HCT116 (cell line): ENCODE data around the gene CXADR. TPM values are rescaled to one million over a fixed set of nuclear protein-coding genes. Genes with fewer than 3 reads are reported as not detected.
A peak's percentile ranks its signal among the peaks of the same experiment; 100 is the strongest.
"Not testable (repeated sequence)": the region's sequence is repeated elsewhere in the genome, so short reads cannot be mapped to it uniquely, and the experiment has no call there.

ENCODE experiments used
- ATAC-seq: fragments of 200-7000 bp; cut with Tn5 transposase; 2 replicates; pipeline ENCODE4 v1.9.1; 2020; ENCODE audit warnings: mild to moderate bottlenecking, moderate library complexity
- BruUV-seq: library from RNA; stranded (reverse); fragments of 400-500 nt; replicated peaks from 2 replicates; lab custom pipeline; 2021; lab: Mats Ljungman, UMichigan
- CTCF ChIA-PET: fragments of 300-600 bp; sonication (Branson Sonifier 250); formaldehyde crosslinking; loops from one replicate; lab custom pipeline; 2021; ENCODE audit warnings: antibody characterized with exemption; lab: Charles Lee
- POLR2A ChIA-PET: fragments of 300-600, 350-600 bp; sonication (Branson Sonifier 250); formaldehyde crosslinking; loops from one replicate; lab custom pipeline; 2021; ENCODE audit warnings: antibody characterized with exemption; lab: Charles Lee
- RAD21 ChIA-PET, 2 experiments: fragments of 300-600 bp; sonication (Branson Sonifier 250); formaldehyde crosslinking; loops; one replicate each; lab custom pipeline; 2023; ENCODE audit warnings: low total read pairs in 2 of 2; ENCODE audit not compliant: uncharacterized antibody in 2 of 2, unreplicated experiment in 2 of 2, low non-redundant PET in 1 of 2; lab: Charles Lee
- DNase-seq: peaks from one replicate; pipeline ENCODE4 v3.0.0-alpha.2; 2010; ENCODE audit warnings: low read depth, low spot score
- H2AFZ ChIP-seq: fragments of 200-600 bp; shearing (Covaris generic), sonication (generic); 2 replicates; pipeline ENCODE4 v1.6.1; 2017; ENCODE audit warnings: low read depth, mixed run types, mixed read lengths, antibody characterized with exemption, low read length; ENCODE audit not compliant: poor library complexity, severe bottlenecking
- H3K27ac ChIP-seq: 2 replicates; pipeline ENCODE4 v1.5.1; 2012; ENCODE audit warnings: low read depth, low read length
- H3K27me3 ChIP-seq: fragments of 200-600 bp; sonication (generic); 2 replicates; pipeline ENCODE4 v1.6.1; 2016; ENCODE audit warnings: mixed run types, low read length, mixed read lengths; ENCODE audit not compliant: insufficient read depth
- H3K36me3 ChIP-seq, 2 experiments: fragments of 200-500 bp in 1 of 2; fragments of 200-600 bp in 1 of 2; sonication (Bioruptor generic) in 1 of 2; sonication (generic) in 1 of 2; 2 replicates each; pipeline versions ENCODE4 v1.5.1 to v1.6.1; 2014 to 2016; ENCODE audit warnings: low read length in 2 of 2, inconsistent platforms in 1 of 2, mixed read lengths in 1 of 2, mixed run types in 1 of 2; ENCODE audit not compliant: insufficient read depth in 2 of 2, control insufficient read depth in 1 of 2
- H3K4me1 ChIP-seq, 2 experiments: fragments of 200-600 bp in 1 of 2; sonication (generic) in 1 of 2; 2 replicates each; pipeline versions ENCODE4 v1.5.1 to v1.6.1; 2012 to 2017; ENCODE audit warnings: low read length in 2 of 2, inconsistent platforms in 1 of 2, mild to moderate bottlenecking in 1 of 2, mixed read lengths in 1 of 2, mixed run types in 1 of 2, moderate library complexity in 1 of 2; ENCODE audit not compliant: insufficient read depth in 2 of 2, control insufficient read depth in 1 of 2
- H3K4me2 ChIP-seq: fragments of 200-600 bp; sonication (generic); 2 replicates; pipeline ENCODE4 v1.6.1; 2017; ENCODE audit warnings: mixed run types, low read length, mixed read lengths
- H3K4me3 ChIP-seq, 2 experiments: fragments of 200-600 bp in 1 of 2; sonication (generic) in 1 of 2; replicated peaks in 1 of 2; 2 replicates each; pipeline ENCODE4 v1.5.1; 2011 to 2016; ENCODE audit warnings: low read length in 2 of 2, control low read depth in 1 of 2, low read depth in 1 of 2, mild to moderate bottlenecking in 1 of 2, mixed read lengths in 1 of 2, mixed run types in 1 of 2
- H3K79me2 ChIP-seq: fragments of 200-600 bp; sonication (generic); 2 replicates; pipeline ENCODE4 v1.6.1; 2017; ENCODE audit warnings: mild to moderate bottlenecking, mixed run types, low read length, moderate library complexity, mixed read lengths; ENCODE audit not compliant: insufficient read depth
- H3K9ac ChIP-seq: fragments of 200-600 bp; sonication (generic); 2 replicates; pipeline ENCODE4 v1.6.1; 2016; ENCODE audit warnings: low read length, mixed read lengths
- H3K9me2 ChIP-seq: fragments of 200-600 bp; sonication (generic), shearing (Covaris generic); 2 replicates; pipeline ENCODE4 v1.6.1; 2017; ENCODE audit warnings: mixed run types, mild to moderate bottlenecking, moderate library complexity; ENCODE audit not compliant: insufficient read depth
- H3K9me3 ChIP-seq, 2 experiments: fragments of 200-500 bp in 1 of 2; fragments of 200-600 bp in 1 of 2; sonication (Bioruptor generic) in 1 of 2; sonication (generic) in 1 of 2; 2 replicates each; pipeline ENCODE4 v1.6.1; 2014 to 2017; ENCODE audit warnings: low read length in 2 of 2, mixed read lengths in 2 of 2, inconsistent platforms in 1 of 2, low read depth in 1 of 2, mild to moderate bottlenecking in 1 of 2, mixed run types in 1 of 2, moderate library complexity in 1 of 2; ENCODE audit not compliant: control insufficient read depth in 1 of 2, insufficient read depth in 1 of 2
- H4K20me1 ChIP-seq: fragments of 200-600 bp; sonication (generic), shearing (Covaris generic); 2 replicates; pipeline ENCODE4 v1.6.1; 2017; ENCODE audit warnings: mixed run types, mild to moderate bottlenecking, moderate library complexity; ENCODE audit not compliant: insufficient read depth
- CBX3 ChIP-seq: IDR thresholded peaks from 2 replicates; pipeline ENCODE4 v1.6.1; 2012; ENCODE audit warnings: low read depth
- CEBPB ChIP-seq: IDR thresholded peaks from 2 replicates; pipeline ENCODE4 v1.6.1; 2012; ENCODE audit warnings: low read depth
- EGR1 ChIP-seq: IDR thresholded peaks from 2 replicates; pipeline ENCODE4 v1.6.1; 2012; ENCODE audit warnings: low read depth
- ELF1 ChIP-seq: IDR thresholded peaks from 2 replicates; pipeline ENCODE4 v1.6.1; 2012; ENCODE audit warnings: low read depth, borderline replicate concordance
- EZH2phosphoT487 ChIP-seq: fragments of 200-600 bp; IDR thresholded peaks from 2 replicates; pipeline ENCODE4 v1.6.1; 2018; ENCODE audit warnings: antibody characterized with exemption, borderline replicate concordance
- FOSL1 ChIP-seq: IDR thresholded peaks from 2 replicates; pipeline ENCODE4 v1.6.1; 2012; ENCODE audit warnings: low read depth
- JUND ChIP-seq: IDR thresholded peaks from 2 replicates; pipeline ENCODE4 v1.6.1; 2012
- POLR2A ChIP-seq: IDR thresholded peaks from 2 replicates; pipeline ENCODE4 v1.7.0; 2011; ENCODE audit warnings: borderline replicate concordance; ENCODE audit not compliant: insufficient read depth, insufficient read length; ENCODE audit errors: extremely low read depth
- RAD21 ChIP-seq: IDR thresholded peaks from 2 replicates; pipeline ENCODE4 v1.6.1; 2012; ENCODE audit warnings: low read depth, mild to moderate bottlenecking
- SIN3A ChIP-seq: IDR thresholded peaks from 2 replicates; pipeline ENCODE4 v1.6.1; 2012; ENCODE audit warnings: low read depth
- SP1 ChIP-seq: IDR thresholded peaks from 2 replicates; pipeline ENCODE4 v1.6.1; 2012; ENCODE audit warnings: low read depth
- TCF7L2 ChIP-seq: IDR thresholded peaks from 2 replicates; pipeline ENCODE4 v1.7.0; 2011; ENCODE audit warnings: borderline replicate concordance, inconsistent platforms; ENCODE audit not compliant: insufficient read depth, insufficient read length; ENCODE audit errors: extremely low read depth
- YY1 ChIP-seq: IDR thresholded peaks from 2 replicates; pipeline ENCODE4 v1.6.1; 2011; ENCODE audit warnings: low read length, low read depth, moderate library complexity, mild to moderate bottlenecking; ENCODE audit not compliant: insufficient replicate concordance; ENCODE audit errors: extremely low read depth
- ZNF274 ChIP-seq: fragments of 200-500 bp; sonication (Bioruptor generic); IDR thresholded peaks from 2 replicates; pipeline ENCODE4 v1.6.1; 2014; ENCODE audit warnings: mild to moderate bottlenecking, low read depth, low read length, inconsistent platforms
- intact Hi-C: fragments of 100-400 bp; cut with micrococcal nuclease; formaldehyde crosslinking; loops from 2 replicates; pipeline ENCODE4 v1.10.0; 2022
- total RNA-seq: library from RNA; stranded (reverse); gene quantifications from one replicate; pipeline ENCODE4 v1.2.1, GENCODE V29; 2021; ENCODE audit not compliant: unreplicated experiment
- TF ChIP-seq, protein P1 (sequence below): IDR thresholded peaks from 2 replicates; pipeline ENCODE4 v1.6.1; 2012; ENCODE audit warnings: low read depth
- TF ChIP-seq, protein P2 (sequence below): IDR thresholded peaks from 2 replicates; pipeline ENCODE4 v1.6.1; 2011; ENCODE audit warnings: mild to moderate bottlenecking, low read length, moderate library complexity; ENCODE audit not compliant: insufficient replicate concordance; ENCODE audit errors: extremely low read depth

Gene CXADR
- total RNA-seq, 1 experiment from 2014 or later, result 21.6 TPM

DNA sequence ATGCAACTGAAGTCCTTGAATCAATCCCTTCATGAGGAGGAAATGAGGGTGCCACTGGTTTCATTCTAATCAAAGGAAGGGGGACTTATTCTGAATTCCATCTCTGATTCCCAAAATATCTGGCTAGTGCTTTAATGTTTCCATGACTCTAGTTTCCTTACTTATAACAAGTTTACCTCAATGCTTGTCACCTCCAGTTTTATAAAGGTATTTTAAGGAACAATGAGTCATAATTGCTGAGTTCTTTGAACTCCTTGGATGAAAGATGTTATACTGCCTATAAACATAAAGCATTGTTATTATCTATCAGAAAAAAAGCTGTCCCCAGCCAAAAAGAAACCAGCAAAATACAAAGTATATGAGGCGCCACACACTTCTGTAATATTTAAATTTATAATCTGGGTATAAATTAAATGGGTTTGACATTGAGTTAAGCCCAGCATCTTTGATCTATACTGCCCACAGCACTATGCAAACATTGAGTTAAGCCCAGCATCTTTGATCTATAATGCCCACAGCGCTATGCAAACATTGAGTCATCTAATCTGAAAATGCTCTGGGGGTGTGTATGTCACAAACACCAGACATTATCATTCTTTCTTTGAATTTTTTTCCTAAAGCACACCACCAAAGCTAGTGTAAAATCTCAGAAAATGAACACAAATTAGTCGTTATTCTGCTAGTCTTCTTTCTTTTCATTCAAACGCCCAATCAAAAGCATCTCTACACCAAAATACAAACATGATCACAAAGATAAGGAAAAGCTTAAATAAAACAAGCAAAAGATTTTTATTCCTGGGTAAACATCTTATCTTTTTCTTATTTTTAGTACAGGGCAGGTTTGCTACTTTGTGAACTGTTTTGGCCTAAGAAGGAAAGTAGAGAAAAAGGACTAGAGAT lies 11.5 kb upstream of the CXADR start:
- Histone ChIP-seq H3K9ac (no peak overlapping the region), H3K27ac (no peak overlapping the region), H3K79me2 (no peaks in the 10 kb centered on the region), H3K4me3 (no peak overlapping the region), H4K20me1 (no peaks in the 10 kb centered on the region), H3K9me3 (no peaks in the 10 kb centered on the region), H3K36me3 (no peaks in the 10 kb centered on the region), H3K27me3 (peaks cover 26% of the 10 kb centered on the region), H2AFZ (no peak overlapping the region), H3K4me1 (peaks cover 16 to 22% of the 10 kb centered on the region in 2 experiments), H3K9me2 (no peaks in the 10 kb centered on the region), H3K4me2 (peak overlapping the region; percentile 49)
- ChIA-PET RAD21 (no interaction called here), CTCF (interaction anchor here (0.6 to 2.9 kb wide), 2 partner anchors 11 to 1677 kb away, joined by 3 to 11 read pairs; no protein-coding TSS in a partner anchor), POLR2A (no interaction called here)
- TF ChIP-seq CBX3 (no peak), SP1 (0 out of 2 replicates have a peak, but pooled peaks have one; percentile 14), YY1 (no peak), RAD21 (no peak), ELF1 (no peak), EZH2phosphoT487 (no peak), TCF7L2 (peak; percentile 99), SIN3A (0 out of 2 replicates have a peak, but pooled peaks have one; percentile 34), ZNF274 (no peak), CEBPB (peak; percentile 45; the same call in 1 of the 2 replicates), POLR2A (no peak), JUND (peak; percentile 46), FOSL1 (peak; percentile 64), EGR1 (no peak)
- TF ChIP-seq, protein P1, sequence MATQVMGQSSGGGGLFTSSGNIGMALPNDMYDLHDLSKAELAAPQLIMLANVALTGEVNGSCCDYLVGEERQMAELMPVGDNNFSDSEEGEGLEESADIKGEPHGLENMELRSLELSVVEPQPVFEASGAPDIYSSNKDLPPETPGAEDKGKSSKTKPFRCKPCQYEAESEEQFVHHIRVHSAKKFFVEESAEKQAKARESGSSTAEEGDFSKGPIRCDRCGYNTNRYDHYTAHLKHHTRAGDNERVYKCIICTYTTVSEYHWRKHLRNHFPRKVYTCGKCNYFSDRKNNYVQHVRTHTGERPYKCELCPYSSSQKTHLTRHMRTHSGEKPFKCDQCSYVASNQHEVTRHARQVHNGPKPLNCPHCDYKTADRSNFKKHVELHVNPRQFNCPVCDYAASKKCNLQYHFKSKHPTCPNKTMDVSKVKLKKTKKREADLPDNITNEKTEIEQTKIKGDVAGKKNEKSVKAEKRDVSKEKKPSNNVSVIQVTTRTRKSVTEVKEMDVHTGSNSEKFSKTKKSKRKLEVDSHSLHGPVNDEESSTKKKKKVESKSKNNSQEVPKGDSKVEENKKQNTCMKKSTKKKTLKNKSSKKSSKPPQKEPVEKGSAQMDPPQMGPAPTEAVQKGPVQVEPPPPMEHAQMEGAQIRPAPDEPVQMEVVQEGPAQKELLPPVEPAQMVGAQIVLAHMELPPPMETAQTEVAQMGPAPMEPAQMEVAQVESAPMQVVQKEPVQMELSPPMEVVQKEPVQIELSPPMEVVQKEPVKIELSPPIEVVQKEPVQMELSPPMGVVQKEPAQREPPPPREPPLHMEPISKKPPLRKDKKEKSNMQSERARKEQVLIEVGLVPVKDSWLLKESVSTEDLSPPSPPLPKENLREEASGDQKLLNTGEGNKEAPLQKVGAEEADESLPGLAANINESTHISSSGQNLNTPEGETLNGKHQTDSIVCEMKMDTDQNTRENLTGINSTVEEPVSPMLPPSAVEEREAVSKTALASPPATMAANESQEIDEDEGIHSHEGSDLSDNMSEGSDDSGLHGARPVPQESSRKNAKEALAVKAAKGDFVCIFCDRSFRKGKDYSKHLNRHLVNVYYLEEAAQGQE, result no peak
- TF ChIP-seq, protein P2, sequence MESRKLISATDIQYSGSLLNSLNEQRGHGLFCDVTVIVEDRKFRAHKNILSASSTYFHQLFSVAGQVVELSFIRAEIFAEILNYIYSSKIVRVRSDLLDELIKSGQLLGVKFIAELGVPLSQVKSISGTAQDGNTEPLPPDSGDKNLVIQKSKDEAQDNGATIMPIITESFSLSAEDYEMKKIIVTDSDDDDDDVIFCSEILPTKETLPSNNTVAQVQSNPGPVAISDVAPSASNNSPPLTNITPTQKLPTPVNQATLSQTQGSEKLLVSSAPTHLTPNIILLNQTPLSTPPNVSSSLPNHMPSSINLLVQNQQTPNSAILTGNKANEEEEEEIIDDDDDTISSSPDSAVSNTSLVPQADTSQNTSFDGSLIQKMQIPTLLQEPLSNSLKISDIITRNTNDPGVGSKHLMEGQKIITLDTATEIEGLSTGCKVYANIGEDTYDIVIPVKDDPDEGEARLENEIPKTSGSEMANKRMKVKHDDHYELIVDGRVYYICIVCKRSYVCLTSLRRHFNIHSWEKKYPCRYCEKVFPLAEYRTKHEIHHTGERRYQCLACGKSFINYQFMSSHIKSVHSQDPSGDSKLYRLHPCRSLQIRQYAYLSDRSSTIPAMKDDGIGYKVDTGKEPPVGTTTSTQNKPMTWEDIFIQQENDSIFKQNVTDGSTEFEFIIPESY, result no peak
- intact Hi-C loops, result no loop called here
- no TSS peak for BruUV-seq
- ATAC-seq, result peak; percentile 90
- DNase-seq, result peak; percentile 57

DNA sequence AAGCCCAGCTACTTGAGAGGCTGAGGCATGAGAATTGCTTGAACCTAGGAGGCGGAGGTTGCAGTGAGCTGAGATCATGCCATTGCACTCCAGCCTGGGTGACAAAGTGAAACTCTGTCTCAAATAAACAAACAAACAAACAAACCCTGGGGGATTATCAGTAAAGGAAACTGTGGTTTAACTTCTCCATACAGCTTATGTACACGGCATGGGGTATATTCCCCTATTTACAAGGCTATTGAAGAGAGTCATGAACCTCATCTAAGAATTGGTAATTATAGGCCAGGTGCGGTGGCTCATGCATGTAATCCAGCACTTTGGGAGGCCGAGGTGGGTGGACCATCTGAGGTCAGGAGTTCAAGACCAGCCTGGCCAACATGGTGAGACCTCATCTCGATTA lies 9.9 kb upstream of the CXADR start:
- H3K79me2 ChIP-seq, DNase-seq, intact Hi-C loops, H2AFZ ChIP-seq, H3K27ac ChIP-seq, H3K9ac ChIP-seq, POLR2A ChIA-PET, H3K9me3 ChIP-seq, H3K4me2 ChIP-seq, H3K9me2 ChIP-seq, H4K20me1 ChIP-seq, H3K4me3 ChIP-seq, ATAC-seq, BruUV-seq, H3K36me3 ChIP-seq, RAD21 ChIA-PET: not testable (repeated sequence)
- CTCF ChIA-PET, result interaction anchor here (2.9 kb wide), 1 partner anchor 9 kb away, joined by 11 read pairs; no protein-coding TSS in a partner anchor
- H3K4me1 ChIP-seq, result peaks cover 16 to 22% of the 10 kb centered on the region in 2 experiments
- H3K27me3 ChIP-seq, result peaks cover 21% of the 10 kb centered on the region
